Vagina (tissue), 2 donors: ENCODE measurements around the gene NPPB. TPM values are rescaled to one million over a fixed set of nuclear protein-coding genes. Genes with fewer than 3 reads are reported as not detected.

Experiments used
- DNase-seq, 2 donors: peaks; one replicate each; pipeline ENCODE4 v3.0.0-alpha.2; 2017; ENCODE audit errors: extremely low spot score in 2 of 2
- H3K27ac ChIP-seq: fragments of 200-600 bp; sonication (generic); one replicate; pipeline ENCODE4 v1.5.1; 2019
- H3K27me3 ChIP-seq: fragments of 200-600 bp; sonication (generic); one replicate; pipeline ENCODE4 v1.5.1; 2019
- H3K36me3 ChIP-seq, 2 donors: fragments of 200-600 bp; sonication (generic); one replicate each; pipeline ENCODE4 v1.5.1; 2017 to 2019
- H3K4me1 ChIP-seq: fragments of 200-600 bp; sonication (generic); one replicate; pipeline ENCODE4 v1.5.1; 2019
- H3K4me3 ChIP-seq, 2 donors: fragments of 200-600 bp; sonication (generic); 1 replicate in 1 of 2; 2 replicates in 1 of 2; pipeline ENCODE4 v1.5.1; 2016 to 2019
- H3K9me3 ChIP-seq: fragments of 200-600 bp; sonication (generic); one replicate; pipeline ENCODE4 v1.5.1; 2019
- POLR2A ChIP-seq, 2 donors: fragments of 450-650 bp; IDR thresholded peaks; one replicate each; pipeline ENCODE4 v1.6.1; 2017; ENCODE audit warnings: antibody characterized with exemption in 2 of 2, mild to moderate bottlenecking in 2 of 2, moderate library complexity in 2 of 2
- POLR2AphosphoS5 ChIP-seq, 2 donors: sonication (generic); formaldehyde crosslinking; IDR thresholded peaks; one replicate each; pipeline ENCODE4 v1.9.0; 2017; ENCODE audit warnings: antibody characterized with exemption in 2 of 2, mild to moderate bottlenecking in 2 of 2, low read depth in 1 of 2; ENCODE audit not compliant: insufficient read depth in 1 of 2
- intact Hi-C: fragments of 100-400 bp; cut with DNase I; formaldehyde crosslinking; loops from one replicate; pipeline ENCODE4 v1.15.1; 2023
- total RNA-seq: library from RNA; depleted of rRNA; stranded (reverse); fragments of >200 nt; gene quantifications from one replicate; pipeline ENCODE4 v1.2.3, GENCODE V29; 2016
- TF ChIP-seq, protein P1 (sequence below), 3 experiments: fragments of 450-650 bp in 2 of 3; fragments of 200-600 bp in 1 of 3; sonication (generic) in 1 of 3; IDR thresholded peaks; one replicate each; pipeline ENCODE4 v1.5.1; 2017 to 2019; ENCODE audit warnings: antibody characterized with exemption in 3 of 3, mild to moderate bottlenecking in 2 of 3, moderate library complexity in 2 of 3

NPPB gene
- total RNA-seq, 1 donor from 2014 or later = not detected

GRCh38 chr1:11833900-11834299, 24.8 kb downstream of the NPPB start:
- Histone ChIP-seq H3K4me3 (no peak overlapping the region), H3K27me3 (no peaks in the 10 kb centered on the region), H3K9me3 (no peaks in the 10 kb centered on the region), H3K27ac (no peak overlapping the region), H3K4me1 (no peaks in the 10 kb centered on the region), H3K36me3 (peaks cover 0 to 90% of the 10 kb centered on the region in 2 donors)
- TF ChIP-seq POLR2A (IDR thresholded peaks at IDR 0.05) (no peak), POLR2AphosphoS5 (IDR thresholded peaks at IDR 0.05; ENCODE audit: insufficient read depth in 1 of 2, low read depth in 1 of 2) (no peak)
- TF ChIP-seq, protein P1, sequence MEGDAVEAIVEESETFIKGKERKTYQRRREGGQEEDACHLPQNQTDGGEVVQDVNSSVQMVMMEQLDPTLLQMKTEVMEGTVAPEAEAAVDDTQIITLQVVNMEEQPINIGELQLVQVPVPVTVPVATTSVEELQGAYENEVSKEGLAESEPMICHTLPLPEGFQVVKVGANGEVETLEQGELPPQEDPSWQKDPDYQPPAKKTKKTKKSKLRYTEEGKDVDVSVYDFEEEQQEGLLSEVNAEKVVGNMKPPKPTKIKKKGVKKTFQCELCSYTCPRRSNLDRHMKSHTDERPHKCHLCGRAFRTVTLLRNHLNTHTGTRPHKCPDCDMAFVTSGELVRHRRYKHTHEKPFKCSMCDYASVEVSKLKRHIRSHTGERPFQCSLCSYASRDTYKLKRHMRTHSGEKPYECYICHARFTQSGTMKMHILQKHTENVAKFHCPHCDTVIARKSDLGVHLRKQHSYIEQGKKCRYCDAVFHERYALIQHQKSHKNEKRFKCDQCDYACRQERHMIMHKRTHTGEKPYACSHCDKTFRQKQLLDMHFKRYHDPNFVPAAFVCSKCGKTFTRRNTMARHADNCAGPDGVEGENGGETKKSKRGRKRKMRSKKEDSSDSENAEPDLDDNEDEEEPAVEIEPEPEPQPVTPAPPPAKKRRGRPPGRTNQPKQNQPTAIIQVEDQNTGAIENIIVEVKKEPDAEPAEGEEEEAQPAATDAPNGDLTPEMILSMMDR (IDR thresholded peaks at IDR 0.05) = no peak
- DNase-seq = no peak
- intact Hi-C loops = no loop called here

DNA sequence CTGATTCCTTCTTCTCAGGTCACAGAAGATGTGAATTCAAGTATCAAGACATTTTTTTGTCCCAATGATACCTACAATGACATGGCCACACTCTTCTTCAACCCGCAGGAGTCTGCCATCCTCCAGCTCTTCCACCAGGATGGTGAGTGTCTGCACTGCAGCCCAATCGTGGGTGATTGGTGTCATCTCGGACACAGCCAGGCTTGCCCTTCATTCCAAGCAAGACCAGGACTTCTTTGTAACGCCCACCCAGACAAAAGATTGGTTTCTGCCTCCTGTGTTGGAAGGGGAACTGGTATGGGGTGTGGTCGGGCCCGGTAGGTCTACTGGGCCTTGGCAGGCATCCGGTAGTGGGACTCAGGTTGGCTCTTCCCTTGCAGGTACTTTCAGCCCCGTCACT, 25.2 kb downstream of the NPPB start:
- no peaks in the 10 kb centered on the region for H3K9me3 ChIP-seq
- H3K4me1 ChIP-seq = no peaks in the 10 kb centered on the region
- H3K36me3 ChIP-seq = peaks cover 0 to 94% of the 10 kb centered on the region in 2 donors
- intact Hi-C loops = no loop called here
- TF ChIP-seq, protein P1 (IDR thresholded peaks at IDR 0.05) = no peak
- TF ChIP-seq POLR2AphosphoS5 (IDR thresholded peaks at IDR 0.05; ENCODE audit: insufficient read depth in 1 of 2, low read depth in 1 of 2) = no peak
- TF ChIP-seq POLR2A (IDR thresholded peaks at IDR 0.05) = no peak
- no peak overlapping the region for H3K4me3 ChIP-seq
- no peaks in the 10 kb centered on the region for H3K27me3 ChIP-seq
- H3K27ac ChIP-seq = no peak overlapping the region
- DNase-seq = no peak

- DNase-seq = no peak
- intact Hi-C loops = no loop called here
- H3K27ac ChIP-seq = no peak overlapping the region
- no peak overlapping the region for H3K4me3 ChIP-seq
- no peaks in the 10 kb centered on the region for H3K9me3 ChIP-seq
- no peaks in the 10 kb centered on the region for H3K27me3 ChIP-seq
- no peak for TF ChIP-seq POLR2A (IDR thresholded peaks at IDR 0.05)
- no peak for TF ChIP-seq POLR2AphosphoS5 (IDR thresholded peaks at IDR 0.05; ENCODE audit: insufficient read depth in 1 of 2, low read depth in 1 of 2)
- TF ChIP-seq, protein P1 (IDR thresholded peaks at IDR 0.05) = no peak
- no peaks in the 10 kb centered on the region for H3K4me1 ChIP-seq
- H3K36me3 ChIP-seq = peaks cover 0 to 94% of the 10 kb centered on the region in 2 donors
These were observed 26.6 kb downstream of the NPPB start for GRCh38 chr1:11831945-11832725.

DNA sequence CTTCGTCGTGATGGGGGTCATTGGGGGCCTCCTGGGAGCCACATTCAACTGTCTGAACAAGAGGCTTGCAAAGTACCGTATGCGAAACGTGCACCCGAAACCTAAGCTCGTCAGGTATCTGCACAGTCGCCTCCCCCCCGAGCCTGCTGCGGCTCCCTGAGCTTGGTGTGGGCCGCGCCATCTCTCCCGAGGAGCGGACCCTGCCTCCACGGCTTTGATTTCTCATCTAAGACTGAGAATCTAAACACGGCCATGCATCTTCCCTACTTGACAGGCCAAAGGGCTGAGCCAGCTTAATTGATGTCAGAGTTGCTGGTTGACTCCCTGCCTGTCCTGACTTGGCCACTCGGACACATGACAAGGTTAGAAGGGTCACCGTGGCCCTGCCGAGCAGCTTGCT, 30.2 kb downstream of the NPPB start:
- Histone ChIP-seq H3K27me3 (no peaks in the 10 kb centered on the region), H3K9me3 (no peaks in the 10 kb centered on the region), H3K4me3 (no peak overlapping the region), H3K36me3 (peaks cover 0 to 95% of the 10 kb centered on the region in 2 donors), H3K27ac (no peak overlapping the region), H3K4me1 (no peaks in the 10 kb centered on the region)
- DNase-seq = no peak
- TF ChIP-seq POLR2A (IDR thresholded peaks at IDR 0.05) (no peak), POLR2AphosphoS5 (IDR thresholded peaks at IDR 0.05; ENCODE audit: insufficient read depth in 1 of 2, low read depth in 1 of 2) (no peak)
- TF ChIP-seq, protein P1 (IDR thresholded peaks at IDR 0.05) = no peak
- intact Hi-C loops = no loop called here

- H3K27me3 ChIP-seq = no peaks in the 10 kb centered on the region
- H3K4me3 ChIP-seq = no peak overlapping the region
- H3K27ac ChIP-seq = no peak overlapping the region
- H3K36me3 ChIP-seq = peaks cover 0 to 96% of the 10 kb centered on the region in 2 donors
- no peaks in the 10 kb centered on the region for H3K9me3 ChIP-seq
- intact Hi-C loops = no loop called here
- no peaks in the 10 kb centered on the region for H3K4me1 ChIP-seq
- DNase-seq = no peak
- TF ChIP-seq POLR2AphosphoS5 (IDR thresholded peaks at IDR 0.05; ENCODE audit: insufficient read depth in 1 of 2, low read depth in 1 of 2) (no peak), POLR2A (IDR thresholded peaks at IDR 0.05) (no peak)
- TF ChIP-seq, protein P1 (IDR thresholded peaks at IDR 0.05) = no peak
These were observed 31.8 kb downstream of the NPPB start for GRCh38 chr1:11826946-11827345.
